Astrocyte of the spinal cord (primary cell): ENCODE results near the gene KCTD15.

Experiments used
- DNase-seq: peaks from one replicate; pipeline ENCODE4 v3.0.0; 2011; ENCODE audit warnings: low read depth, low spot score
- H3K4me3 ChIP-seq: 2 replicates; pipeline ENCODE4 v1.5.1; 2011; ENCODE audit warnings: low read depth, mild to moderate bottlenecking, low read length, moderate library complexity
- CTCF ChIP-seq: IDR thresholded peaks from 2 replicates; pipeline ENCODE4 v1.5.1; 2012; ENCODE audit warnings: low read depth, mild to moderate bottlenecking, low read length, inconsistent platforms
- in situ Hi-C: cut with HindIII; loops from 2 replicates; pipeline ENCODE4 v1.10.0; 2017; ENCODE audit warnings: low sequenced_read_pairs

Gene KCTD15

DNA sequence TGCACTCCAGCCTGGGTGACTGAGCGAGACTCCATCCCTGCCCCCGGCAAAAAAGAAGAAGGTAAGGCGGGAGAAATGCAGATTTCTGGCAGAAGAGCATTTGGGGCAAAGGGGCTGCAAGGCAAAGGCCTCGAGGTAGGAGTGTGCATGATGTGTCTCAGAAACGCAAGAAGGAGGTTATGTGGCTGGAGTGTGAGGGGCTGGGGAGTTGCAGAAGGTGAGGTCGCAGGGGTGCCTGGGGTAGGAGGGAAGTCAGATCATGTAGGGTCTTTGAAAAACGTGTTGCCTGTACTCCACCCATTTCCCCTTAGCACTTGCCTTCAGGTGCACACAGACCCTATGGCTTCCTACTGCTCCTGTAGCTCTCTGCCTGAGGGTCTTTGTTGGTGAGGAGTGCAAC is 29.9 kb downstream of the KCTD15 start:
- no peak for TF ChIP-seq CTCF
- in situ Hi-C loops, result no loop called here
- H3K4me3 ChIP-seq, result no peak overlapping the region

GRCh38 chr19:33828266-33829075 is 31.8 kb downstream of the KCTD15 start:
- no peak for TF ChIP-seq CTCF

More for the DNA sequence above, 29.9 kb downstream of the KCTD15 start:
- no peak for DNase-seq

DNA sequence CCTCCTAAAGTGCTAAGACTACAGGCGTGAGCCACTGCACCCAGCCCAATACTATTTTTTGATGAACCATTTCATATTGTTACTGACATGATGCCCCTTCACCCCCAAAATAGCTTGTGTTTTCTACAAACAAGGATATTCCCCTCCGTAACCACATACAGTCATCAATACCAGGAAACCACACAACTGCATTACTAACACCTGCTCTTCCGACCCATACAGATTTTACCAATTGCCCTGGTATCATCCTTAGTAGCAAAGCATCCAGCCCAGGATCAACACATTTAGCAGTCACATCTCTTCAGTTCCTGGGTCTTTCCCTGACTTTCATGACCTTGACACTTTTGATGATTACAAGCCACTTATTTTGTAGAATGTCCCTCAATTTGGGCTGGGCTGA is 33.6 kb downstream of the KCTD15 start:
- TF ChIP-seq CTCF, result no peak
- no peak for DNase-seq
- H3K4me3 ChIP-seq, result no peak overlapping the region
- in situ Hi-C loops, result no loop called here

More at GRCh38 chr19:33828266-33829075, 31.8 kb downstream of the KCTD15 start:
- no peak overlapping the region for H3K4me3 ChIP-seq
- DNase-seq, result no peak
- in situ Hi-C loops, result no loop called here

DNA sequence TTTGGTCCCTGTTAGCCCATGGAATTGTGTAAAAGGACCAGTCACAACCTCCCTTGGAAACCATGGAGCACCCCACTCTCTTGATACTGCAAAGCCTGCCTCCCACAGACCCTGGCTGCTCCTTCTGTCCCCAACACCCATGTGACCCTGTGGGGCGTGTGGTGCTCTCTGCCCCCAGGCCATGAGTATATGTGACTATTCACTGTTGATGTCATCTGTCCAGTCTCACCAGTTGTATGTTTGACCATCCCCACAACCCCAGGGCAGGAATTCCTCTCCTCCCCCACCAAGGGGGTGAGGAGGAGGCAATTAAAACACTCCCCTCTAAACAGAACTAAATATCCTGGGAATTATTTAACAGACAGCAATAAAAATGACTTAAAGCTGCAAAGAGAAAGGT is 35.2 kb downstream of the KCTD15 start:
- in situ Hi-C loops, result no loop called here
- no peak for DNase-seq

DNA sequence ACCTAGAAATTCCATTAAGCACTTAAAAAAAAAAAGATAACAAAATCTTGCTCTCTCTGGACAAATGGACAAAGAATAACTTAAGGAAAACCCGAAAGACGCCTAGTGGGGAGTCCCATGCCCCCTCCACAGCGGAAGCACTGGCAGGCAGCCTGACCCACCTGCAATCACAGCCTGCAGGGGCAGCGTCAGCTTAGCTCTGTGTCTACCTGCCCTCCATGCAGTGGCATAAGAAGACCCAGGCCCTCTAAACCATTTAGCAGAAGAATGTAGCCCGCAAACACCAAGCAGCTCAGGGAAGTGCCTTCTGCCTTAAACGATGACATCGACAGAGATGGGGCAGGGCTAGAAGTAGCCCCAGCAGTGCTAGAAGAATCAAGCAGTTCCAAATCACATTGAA is 36.0 kb downstream of the KCTD15 start:
- no peak for DNase-seq
- no peak overlapping the region for H3K4me3 ChIP-seq
- TF ChIP-seq CTCF, result no peak
- in situ Hi-C loops, result no loop called here

More for the DNA sequence above, 35.2 kb downstream of the KCTD15 start:
- H3K4me3 ChIP-seq, result no peak overlapping the region
- no peak for TF ChIP-seq CTCF

- TF ChIP-seq CTCF, result no peak
- no peak for DNase-seq
- in situ Hi-C loops, result no loop called here
- H3K4me3 ChIP-seq, result no peak overlapping the region
Measured at GRCh38 chr19:33840382-33840781, 43.7 kb downstream of the KCTD15 start.
